PFSK-1 (cell line): Measurements from ENCODE around the gene BCL7C.

ENCODE experiments used
- FOXP2 ChIP-seq: optimal IDR thresholded peaks from 2 replicates; pipeline ENCODE3; 2011; ENCODE audit warnings: borderline replicate concordance, control low read depth, inconsistent platforms; ENCODE audit not compliant: insufficient read depth; ENCODE audit errors: extremely low read length, extremely low read depth
- POLR2AphosphoS5 ChIP-seq: IDR thresholded peaks from 2 replicates; pipeline ENCODE4 v1.6.1; 2012; ENCODE audit warnings: low read depth, mild to moderate bottlenecking, control low read depth, low read length, moderate library complexity
- REST ChIP-seq, 2 experiments: IDR thresholded peaks; 2 replicates each; pipeline versions ENCODE4 v1.6.1 to v1.8.0; 2011 to 2012; ENCODE audit warnings: low read depth in 2 of 2, low read length in 2 of 2, control low read depth in 1 of 2, inconsistent platforms in 1 of 2, mild to moderate bottlenecking in 1 of 2, moderate library complexity in 1 of 2; ENCODE audit not compliant: insufficient read depth in 1 of 2
- SIN3A ChIP-seq: IDR thresholded peaks from 2 replicates; pipeline ENCODE4 v1.6.1; 2012; ENCODE audit warnings: mild to moderate bottlenecking, low read length, moderate library complexity, borderline replicate concordance; ENCODE audit not compliant: insufficient read depth
- TAF1 ChIP-seq: IDR thresholded peaks from 2 replicates; pipeline ENCODE4 v1.6.1; 2012; ENCODE audit warnings: low read length, control low read depth, borderline replicate concordance; ENCODE audit not compliant: insufficient read depth

Gene BCL7C

GRCh38 chr16:30921459-30921747, 27.5 kb upstream of the BCL7C start:
- TF ChIP-seq POLR2AphosphoS5 (no peak), REST (IDR thresholded peaks at IDR 0.05; ENCODE audit: insufficient read depth in 1 of 2, low read depth in 2 of 2, low read length in 2 of 2) (0 out of 4 replicates have a peak, but pooled peaks of 1 of the 2 experiments have one; percentile 38)

- TF ChIP-seq SIN3A (no peak), POLR2AphosphoS5 (no peak), REST (IDR thresholded peaks at IDR 0.05; ENCODE audit: insufficient read depth in 1 of 2, low read depth in 2 of 2, low read length in 2 of 2) (no peak), TAF1 (no peak), FOXP2 (no peak)
Measured at GRCh38 chr16:30920891-30921290, 27.0 kb upstream of the BCL7C start.

GRCh38 chr16:30918614-30919013, 24.7 kb upstream of the BCL7C start:
- TF ChIP-seq FOXP2 (no peak), TAF1 (no peak), SIN3A (no peak), REST (IDR thresholded peaks at IDR 0.05; ENCODE audit: insufficient read depth in 1 of 2, low read depth in 2 of 2, low read length in 2 of 2) (no peak), POLR2AphosphoS5 (no peak)

- TF ChIP-seq POLR2AphosphoS5 (no peak), FOXP2 (no peak), REST (IDR thresholded peaks at IDR 0.05; ENCODE audit: insufficient read depth in 1 of 2, low read depth in 2 of 2, low read length in 2 of 2) (no peak), TAF1 (no peak), SIN3A (no peak)
Measured at GRCh38 chr16:30914830-30915229, 21.0 kb upstream of the BCL7C start.

- TF ChIP-seq REST (IDR thresholded peaks at IDR 0.05; ENCODE audit: insufficient read depth in 1 of 2, low read depth in 2 of 2, low read length in 2 of 2), result no peak
- no peak for TF ChIP-seq POLR2AphosphoS5
- TF ChIP-seq SIN3A, result no peak
- TF ChIP-seq TAF1, result no peak
- TF ChIP-seq FOXP2, result no peak
Measured at GRCh38 chr16:30912794-30913412, 19.0 kb upstream of the BCL7C start.
